CD8-positive, alpha-beta memory T cell (primary cell): Measurements from ENCODE around the gene YAP1. TPM values are rescaled to one million over a fixed set of nuclear protein-coding genes. Genes with fewer than 3 reads are reported as not detected.

Experiments
- CTCF ChIA-PET: fragments of 350-600 bp; sonication (Branson Sonifier 250); formaldehyde crosslinking; loops from one replicate; lab custom pipeline; 2021; ENCODE audit warnings: antibody characterized with exemption; lab: Charles Lee
- POLR2A ChIA-PET: fragments of 350-600 bp; sonication (Branson Sonifier 250); formaldehyde crosslinking; loops from one replicate; lab custom pipeline; 2021; ENCODE audit warnings: antibody characterized with exemption; lab: Charles Lee
- DNase-seq, 5 donors: peaks; one replicate each; pipeline versions ENCODE4 v3.0.0 to v3.0.0-alpha.2; 2020 to 2022; ENCODE audit warnings: mixed read lengths in 1 of 5
- H3K27ac ChIP-seq: one replicate; pipeline ENCODE4 v1.7.0; 2013; ENCODE audit warnings: low read depth, mild to moderate bottlenecking, low read length, moderate library complexity
- H3K27me3 ChIP-seq: 2 replicates; pipeline ENCODE4 v1.7.0; 2013; ENCODE audit warnings: low read length, mild to moderate bottlenecking; ENCODE audit not compliant: insufficient read depth, poor library complexity, severe bottlenecking
- H3K36me3 ChIP-seq: 2 replicates; pipeline ENCODE4 v1.7.0; 2013; ENCODE audit warnings: mild to moderate bottlenecking, low read length, moderate library complexity; ENCODE audit not compliant: insufficient read depth
- H3K4me1 ChIP-seq: 2 replicates; pipeline ENCODE4 v1.7.0; 2013; ENCODE audit warnings: mild to moderate bottlenecking, low read length, moderate library complexity; ENCODE audit not compliant: insufficient read depth
- H3K4me3 ChIP-seq: 2 replicates; pipeline ENCODE4 v1.7.0; 2013; ENCODE audit warnings: mild to moderate bottlenecking, low read length
- H3K9me3 ChIP-seq: 2 replicates; pipeline ENCODE4 v1.7.0; 2013; ENCODE audit warnings: mild to moderate bottlenecking, low read length
- H3K27ac Mint-ChIP-seq, 8 donors: one replicate each; pipeline ENCODE4 v1.8.0; 2020 to 2021; ENCODE audit warnings: mixed read lengths in 8 of 8, mild to moderate bottlenecking in 6 of 8, inconsistent platforms in 3 of 8, moderate library complexity in 3 of 8
- H3K27me3 Mint-ChIP-seq, 2 donors: one replicate each; pipeline ENCODE4 v1.8.0; 2020 to 2021; ENCODE audit warnings: mixed read lengths in 2 of 2, mild to moderate bottlenecking in 1 of 2, moderate library complexity in 1 of 2
- H3K36me3 Mint-ChIP-seq, 3 donors: one replicate each; pipeline ENCODE4 v1.8.0; 2020 to 2021; ENCODE audit warnings: mixed read lengths in 3 of 3, inconsistent platforms in 1 of 3, mild to moderate bottlenecking in 1 of 3
- H3K4me1 Mint-ChIP-seq, 3 donors: one replicate each; pipeline ENCODE4 v1.8.0; 2020 to 2021; ENCODE audit warnings: mixed read lengths in 3 of 3, inconsistent platforms in 1 of 3, mild to moderate bottlenecking in 1 of 3
- H3K4me3 Mint-ChIP-seq, 7 donors: one replicate each; pipeline ENCODE4 v1.8.0; 2020 to 2021; ENCODE audit warnings: mixed read lengths in 7 of 7, mild to moderate bottlenecking in 6 of 7, moderate library complexity in 4 of 7, inconsistent platforms in 2 of 7
- H3K9me3 Mint-ChIP-seq, 5 donors: one replicate each; pipeline ENCODE4 v1.8.0; 2020 to 2022; ENCODE audit warnings: mixed read lengths in 5 of 5, mild to moderate bottlenecking in 3 of 5, moderate library complexity in 2 of 5, inconsistent platforms in 1 of 5
- polyA plus RNA-seq: library from polyadenylated mRNA; unstranded; fragments of 300-500 nt; fragmentation: Illumina TruSeq; gene quantifications from one replicate; pipeline ENCODE4 v1.2.3, GENCODE V29; 2021
- total RNA-seq, 2 experiments: library from RNA; stranded (reverse); gene quantifications; one replicate each; pipeline ENCODE4 v1.2.3, GENCODE V29; 2021

Gene YAP1
- total and polyA plus RNA-seq, 3 experiments from 2014 or later: 0.12 to 0.42 (median 0.20) TPM

GRCh38 chr11:102230186-102230585 lies 119.9 kb downstream of the YAP1 start:
- H3K27ac ChIP-seq: no peak overlapping the region
- no peaks in the 10 kb centered on the region for H3K36me3 Mint-ChIP-seq
- no peaks in the 10 kb centered on the region for H3K36me3 ChIP-seq
- no peaks in the 10 kb centered on the region for H3K9me3 ChIP-seq
- no peak for DNase-seq
- H3K27me3 ChIP-seq: no peaks in the 10 kb centered on the region
- H3K9me3 Mint-ChIP-seq: no peaks in the 10 kb centered on the region
- H3K4me3 ChIP-seq: no peak overlapping the region
- H3K27me3 Mint-ChIP-seq: peaks cover 5 to 18% of the 10 kb centered on the region in 2 donors
- no peak overlapping the region for H3K27ac Mint-ChIP-seq
- no peaks in the 10 kb centered on the region for H3K4me1 ChIP-seq
- ChIA-PET CTCF (no interaction called here), POLR2A (no interaction called here)
- no peak overlapping the region for H3K4me3 Mint-ChIP-seq
- no peaks in the 10 kb centered on the region for H3K4me1 Mint-ChIP-seq

DNA sequence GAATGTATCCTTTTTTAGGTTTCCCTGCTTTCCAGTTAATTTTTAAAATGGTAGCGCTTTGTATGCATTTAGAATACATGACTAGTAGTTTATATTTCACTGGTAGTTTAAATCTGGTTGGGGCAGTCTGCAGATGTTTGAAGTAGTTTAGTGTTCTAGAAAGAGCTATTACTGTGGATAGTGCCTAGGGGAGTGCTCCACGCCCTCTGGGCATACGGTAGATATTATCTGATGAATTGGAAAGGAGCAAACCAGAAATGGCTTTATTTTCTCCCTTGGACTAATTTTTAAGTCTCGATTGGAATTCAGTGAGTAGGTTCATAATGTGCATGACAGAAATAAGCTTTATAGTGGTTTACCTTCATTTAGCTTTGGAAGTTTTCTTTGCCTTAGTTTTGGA lies 120.7 kb downstream of the YAP1 start:
- no peak for DNase-seq
- Histone ChIP-seq H3K27ac (no peak overlapping the region), H3K4me3 (no peak overlapping the region), H3K4me1 (no peaks in the 10 kb centered on the region), H3K36me3 (no peaks in the 10 kb centered on the region), H3K9me3 (no peaks in the 10 kb centered on the region), H3K27me3 (no peaks in the 10 kb centered on the region)
- no peaks in the 10 kb centered on the region for H3K9me3 Mint-ChIP-seq
- H3K4me3 Mint-ChIP-seq: no peak overlapping the region
- H3K27me3 Mint-ChIP-seq: peaks cover 5 to 24% of the 10 kb centered on the region in 2 donors
- no peak overlapping the region for H3K27ac Mint-ChIP-seq
- CTCF ChIA-PET: interaction anchor here (0.8 kb wide), 1 partner anchor 24 kb away, joined by 3 read pairs; no protein-coding TSS in a partner anchor
- no peaks in the 10 kb centered on the region for H3K4me1 Mint-ChIP-seq
- no peaks in the 10 kb centered on the region for H3K36me3 Mint-ChIP-seq
- POLR2A ChIA-PET: no interaction called here

DNA sequence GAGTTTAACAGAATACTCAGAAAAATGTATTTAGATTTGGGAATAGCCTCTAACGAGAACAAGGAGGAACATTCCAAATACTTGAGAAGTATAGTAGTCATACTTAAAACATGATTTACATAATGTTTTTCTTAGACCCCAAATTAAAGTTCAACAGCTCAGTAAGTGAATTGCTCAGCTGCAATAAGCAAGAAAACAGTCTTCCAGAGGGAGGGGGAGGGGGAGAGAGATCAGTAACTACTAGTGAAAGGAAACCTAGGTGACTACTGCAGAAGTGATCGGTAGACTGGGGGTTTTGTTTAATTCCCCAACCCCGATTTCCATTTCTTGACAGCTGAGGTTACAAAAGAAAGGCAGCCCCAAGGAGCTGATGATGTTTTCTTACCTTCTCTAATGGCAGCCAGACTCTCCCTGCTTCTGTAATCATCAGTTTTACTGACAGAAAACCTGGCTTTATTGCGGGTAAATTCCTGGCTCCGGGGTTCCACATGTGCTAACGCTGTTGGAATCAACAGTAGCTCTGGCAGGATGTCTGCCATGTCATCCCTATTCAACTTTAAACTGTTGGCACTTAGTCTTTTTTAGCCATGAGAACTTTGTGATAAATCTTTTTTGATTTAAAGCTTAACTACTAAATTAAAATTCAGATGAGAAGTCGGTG lies 124.7 kb downstream of the YAP1 start:
- no peak for DNase-seq
- Mint-ChIP-seq H3K27ac (no peak overlapping the region), H3K27me3 (peaks cover 12 to 53% of the 10 kb centered on the region in 2 donors), H3K9me3 (no peaks in the 10 kb centered on the region), H3K4me1 (no peaks in the 10 kb centered on the region), H3K36me3 (peaks cover 0 to 4% (median 0%) of the 10 kb centered on the region in 3 donors), H3K4me3 (no peak overlapping the region)
- Histone ChIP-seq H3K27me3 (no peaks in the 10 kb centered on the region), H3K4me3 (no peak overlapping the region), H3K4me1 (no peaks in the 10 kb centered on the region), H3K27ac (no peak overlapping the region), H3K9me3 (no peaks in the 10 kb centered on the region), H3K36me3 (no peaks in the 10 kb centered on the region)
- CTCF ChIA-PET: no interaction called here
- POLR2A ChIA-PET: no interaction called here

- Mint-ChIP-seq H3K9me3 (no peaks in the 10 kb centered on the region), H3K27me3 (peaks cover 12 to 62% of the 10 kb centered on the region in 2 donors), H3K4me1 (no peaks in the 10 kb centered on the region), H3K4me3 (no peak overlapping the region), H3K27ac (no peak overlapping the region), H3K36me3 (peaks cover 0 to 4% (median 0%) of the 10 kb centered on the region in 3 donors)
- no peak for DNase-seq
- no peaks in the 10 kb centered on the region for H3K36me3 ChIP-seq
- H3K4me1 ChIP-seq: no peaks in the 10 kb centered on the region
- ChIA-PET CTCF (interaction anchor here (1.1 kb wide), 1 partner anchor 14 kb away, joined by 3 read pairs; no protein-coding TSS in a partner anchor), POLR2A (no interaction called here)
- H3K27me3 ChIP-seq: no peaks in the 10 kb centered on the region
- no peaks in the 10 kb centered on the region for H3K9me3 ChIP-seq
- H3K27ac ChIP-seq: no peak overlapping the region
- H3K4me3 ChIP-seq: no peak overlapping the region
These were observed 127.0 kb downstream of the YAP1 start for GRCh38 chr11:102237096-102237735.

DNA sequence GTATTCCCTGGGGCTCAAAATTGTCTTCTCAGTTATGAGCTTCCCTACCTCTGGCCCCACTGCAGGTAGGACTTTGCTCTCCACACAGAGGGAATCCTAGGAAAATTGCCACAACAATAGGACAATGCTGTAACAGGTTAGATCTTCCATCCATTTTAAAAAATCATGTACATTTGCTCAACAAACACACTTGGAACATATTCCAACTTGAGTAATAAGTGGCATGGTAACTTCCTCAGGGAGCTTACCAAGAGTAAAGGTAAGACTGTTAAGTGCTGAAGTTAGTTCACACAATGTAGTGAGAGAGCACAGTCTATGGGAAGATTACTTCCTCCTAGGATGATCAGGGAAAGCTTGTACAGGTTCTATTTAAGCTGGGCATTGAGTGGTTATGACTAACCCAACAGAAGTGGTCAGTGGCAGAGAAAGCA lies 128.2 kb downstream of the YAP1 start:
- Mint-ChIP-seq H3K9me3 (no peaks in the 10 kb centered on the region), H3K4me3 (no peak overlapping the region), H3K27me3 (peaks cover 12 to 56% of the 10 kb centered on the region in 2 donors), H3K36me3 (peaks cover 0 to 4% (median 0%) of the 10 kb centered on the region in 3 donors), H3K4me1 (no peaks in the 10 kb centered on the region), H3K27ac (no peak overlapping the region)
- no peak overlapping the region for H3K27ac ChIP-seq
- ChIA-PET CTCF (no interaction called here), POLR2A (interaction anchor here (0.5 kb wide), 1 partner anchor 68 kb away, joined by 3 read pairs; no protein-coding TSS in a partner anchor)
- no peaks in the 10 kb centered on the region for H3K9me3 ChIP-seq
- no peaks in the 10 kb centered on the region for H3K36me3 ChIP-seq
- no peaks in the 10 kb centered on the region for H3K27me3 ChIP-seq
- H3K4me3 ChIP-seq: no peak overlapping the region
- H3K4me1 ChIP-seq: no peaks in the 10 kb centered on the region
- no peak for DNase-seq

GRCh38 chr11:102239448-102239847 lies 129.2 kb downstream of the YAP1 start:
- no peak overlapping the region for H3K27ac Mint-ChIP-seq
- peaks cover 14 to 56% of the 10 kb centered on the region in 2 donors for H3K27me3 Mint-ChIP-seq
- H3K9me3 Mint-ChIP-seq: no peaks in the 10 kb centered on the region
- no peaks in the 10 kb centered on the region for H3K27me3 ChIP-seq
- DNase-seq: no peak
- H3K9me3 ChIP-seq: no peaks in the 10 kb centered on the region
- ChIA-PET CTCF (no interaction called here), POLR2A (no interaction called here)
- H3K36me3 ChIP-seq: no peaks in the 10 kb centered on the region
- H3K36me3 Mint-ChIP-seq: peaks cover 0 to 4% (median 0%) of the 10 kb centered on the region in 3 donors
- no peak overlapping the region for H3K27ac ChIP-seq
- no peak overlapping the region for H3K4me3 Mint-ChIP-seq
- H3K4me1 ChIP-seq: no peaks in the 10 kb centered on the region
- no peaks in the 10 kb centered on the region for H3K4me1 Mint-ChIP-seq
- H3K4me3 ChIP-seq: no peak overlapping the region

DNA sequence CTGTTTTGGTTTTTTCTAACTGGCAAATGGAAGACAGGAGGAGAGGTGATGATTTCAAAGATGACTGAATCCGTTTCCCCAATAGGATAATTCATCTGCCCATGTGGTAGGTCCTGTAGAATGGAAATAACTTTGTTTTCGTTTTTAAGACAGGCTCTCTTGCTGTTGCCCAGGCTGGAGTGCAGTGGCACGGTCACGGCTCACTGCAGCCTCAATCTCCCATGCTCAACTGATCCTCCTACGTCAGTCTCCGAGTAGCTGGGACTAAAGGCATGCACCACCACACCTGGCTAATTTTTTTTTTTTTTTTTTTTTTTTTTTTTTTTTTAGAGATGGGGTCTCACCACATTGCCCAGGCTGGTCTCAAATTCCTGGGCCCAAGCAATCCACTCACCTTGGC lies 129.7 kb downstream of the YAP1 start:
- Mint-ChIP-seq H3K27me3 (peaks cover 14 to 52% of the 10 kb centered on the region in 2 donors), H3K4me3 (no peak overlapping the region), H3K27ac (no peak overlapping the region), H3K36me3 (peaks cover 0 to 4% (median 0%) of the 10 kb centered on the region in 3 donors), H3K4me1 (no peaks in the 10 kb centered on the region), H3K9me3 (no peaks in the 10 kb centered on the region)
- POLR2A ChIA-PET: no interaction called here
- CTCF ChIA-PET: no interaction called here
- Histone ChIP-seq H3K27me3 (no peaks in the 10 kb centered on the region), H3K9me3 (no peaks in the 10 kb centered on the region), H3K27ac (no peak overlapping the region), H3K4me1 (no peaks in the 10 kb centered on the region), H3K4me3 (no peak overlapping the region), H3K36me3 (no peaks in the 10 kb centered on the region)
- DNase-seq: no peak

- Mint-ChIP-seq H3K36me3 (peaks cover 0 to 4% (median 0%) of the 10 kb centered on the region in 3 donors), H3K27ac (no peak overlapping the region), H3K4me3 (no peak overlapping the region), H3K9me3 (no peaks in the 10 kb centered on the region), H3K4me1 (no peaks in the 10 kb centered on the region), H3K27me3 (peaks cover 14 to 46% of the 10 kb centered on the region in 2 donors)
- ChIA-PET POLR2A (no interaction called here), CTCF (no interaction called here)
- Histone ChIP-seq H3K9me3 (no peaks in the 10 kb centered on the region), H3K4me1 (no peaks in the 10 kb centered on the region), H3K27me3 (no peaks in the 10 kb centered on the region), H3K36me3 (no peaks in the 10 kb centered on the region), H3K4me3 (no peak overlapping the region), H3K27ac (no peak overlapping the region)
- DNase-seq: no peak
These were observed 130.3 kb downstream of the YAP1 start for GRCh38 chr11:102240502-102240901.
